ENCODE data around the gene IRF2BP1.
A peak's percentile ranks its signal among the peaks of the same experiment; 100 is the strongest.

The IRF2BP1 gene

GRCh38 chr19:45885556-45886426 is at the start of gene IRF2BP1:
Gene IRF2BP1, minus strand, starts transcription at chr19:45886141. Its CDS starts 367 bp downstream, at chr19:45885774.
- DNase-seq = peak; percentile 94

GRCh38 chr19:45935267-45935666 is 49.3 kb upstream of the IRF2BP1 start:
- DNase-seq = no peak

- DNase-seq = no peak
Measured at GRCh38 chr19:45934551-45935230, 48.8 kb upstream of the IRF2BP1 start.

GRCh38 chr19:45933759-45934158 is 47.8 kb upstream of the IRF2BP1 start:
- DNase-seq = no peak

GRCh38 chr19:45931055-45931454 is 45.1 kb upstream of the IRF2BP1 start:
- no peak for DNase-seq

- DNase-seq = no peak
Measured at GRCh38 chr19:45929247-45929646, 43.3 kb upstream of the IRF2BP1 start.

GRCh38 chr19:45927565-45928261 is 41.8 kb upstream of the IRF2BP1 start:
- DNase-seq = peak; percentile 93

- no peak for DNase-seq
Measured at GRCh38 chr19:45924891-45925447, 39.0 kb upstream of the IRF2BP1 start.

- DNase-seq = no peak
Measured at GRCh38 chr19:45922281-45922680, 36.3 kb upstream of the IRF2BP1 start.

GRCh38 chr19:45920458-45920857 is 34.5 kb upstream of the IRF2BP1 start:
- DNase-seq = no peak

GRCh38 chr19:45919678-45920077 is 33.7 kb upstream of the IRF2BP1 start:
- no peak for DNase-seq

- no peak for DNase-seq
Measured at GRCh38 chr19:45918721-45919120, 32.8 kb upstream of the IRF2BP1 start.

GRCh38 chr19:45917421-45918091 is 31.6 kb upstream of the IRF2BP1 start:
- no peak for DNase-seq

- no peak for DNase-seq
Measured at GRCh38 chr19:45913874-45914830, 28.2 kb upstream of the IRF2BP1 start, which contains the start of gene NANOS2. Gene NANOS2, minus strand, starts transcription at chr19:45914778. Its CDS starts 85 bp downstream, at chr19:45914693.

- no peak for DNase-seq
Measured at GRCh38 chr19:45911291-45911690, 25.4 kb upstream of the IRF2BP1 start.

- DNase-seq = no peak
Measured at GRCh38 chr19:45908956-45909355, 23.0 kb upstream of the IRF2BP1 start.

- DNase-seq = no peak
Measured at GRCh38 chr19:45906221-45906620, 20.3 kb upstream of the IRF2BP1 start.

- no peak for DNase-seq
Measured at GRCh38 chr19:45905011-45905410, 19.1 kb upstream of the IRF2BP1 start.

GRCh38 chr19:45902651-45903625 is 17.0 kb upstream of the IRF2BP1 start:
- peak; percentile 94 for DNase-seq
